ENCODE data around the gene PRSS48. TPM values are rescaled to one million over a fixed set of nuclear protein-coding genes. Genes with fewer than 3 reads are reported as not detected.

Gene PRSS48
- total and polyA plus RNA-seq, 8 donors = not detected

DNA sequence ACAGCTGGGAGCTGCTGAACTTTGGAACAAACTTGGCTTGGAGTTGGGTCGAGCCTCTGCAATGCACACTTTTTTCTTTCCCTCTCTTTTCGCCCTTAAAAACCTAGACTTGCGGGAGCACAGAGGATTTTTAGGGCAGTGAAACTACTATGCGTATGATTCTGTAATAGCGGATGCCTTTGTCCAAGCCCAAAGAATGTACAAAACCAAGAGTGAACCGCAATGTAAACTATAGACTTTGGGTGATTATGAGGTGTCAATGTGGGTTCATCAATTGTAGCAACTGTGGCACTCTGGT, 48.9 kb downstream of the PRSS48 start:
- TF ChIP-seq POLR2A (IDR thresholded peaks at IDR 0.05) (no peak), POLR2AphosphoS5 (IDR thresholded peaks at IDR 0.05) (no peak), EP300 (IDR thresholded peaks at IDR 0.05) (no peak)
- TF ChIP-seq, protein P1, sequence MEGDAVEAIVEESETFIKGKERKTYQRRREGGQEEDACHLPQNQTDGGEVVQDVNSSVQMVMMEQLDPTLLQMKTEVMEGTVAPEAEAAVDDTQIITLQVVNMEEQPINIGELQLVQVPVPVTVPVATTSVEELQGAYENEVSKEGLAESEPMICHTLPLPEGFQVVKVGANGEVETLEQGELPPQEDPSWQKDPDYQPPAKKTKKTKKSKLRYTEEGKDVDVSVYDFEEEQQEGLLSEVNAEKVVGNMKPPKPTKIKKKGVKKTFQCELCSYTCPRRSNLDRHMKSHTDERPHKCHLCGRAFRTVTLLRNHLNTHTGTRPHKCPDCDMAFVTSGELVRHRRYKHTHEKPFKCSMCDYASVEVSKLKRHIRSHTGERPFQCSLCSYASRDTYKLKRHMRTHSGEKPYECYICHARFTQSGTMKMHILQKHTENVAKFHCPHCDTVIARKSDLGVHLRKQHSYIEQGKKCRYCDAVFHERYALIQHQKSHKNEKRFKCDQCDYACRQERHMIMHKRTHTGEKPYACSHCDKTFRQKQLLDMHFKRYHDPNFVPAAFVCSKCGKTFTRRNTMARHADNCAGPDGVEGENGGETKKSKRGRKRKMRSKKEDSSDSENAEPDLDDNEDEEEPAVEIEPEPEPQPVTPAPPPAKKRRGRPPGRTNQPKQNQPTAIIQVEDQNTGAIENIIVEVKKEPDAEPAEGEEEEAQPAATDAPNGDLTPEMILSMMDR (IDR thresholded peaks at IDR 0.05) = no peak

DNA sequence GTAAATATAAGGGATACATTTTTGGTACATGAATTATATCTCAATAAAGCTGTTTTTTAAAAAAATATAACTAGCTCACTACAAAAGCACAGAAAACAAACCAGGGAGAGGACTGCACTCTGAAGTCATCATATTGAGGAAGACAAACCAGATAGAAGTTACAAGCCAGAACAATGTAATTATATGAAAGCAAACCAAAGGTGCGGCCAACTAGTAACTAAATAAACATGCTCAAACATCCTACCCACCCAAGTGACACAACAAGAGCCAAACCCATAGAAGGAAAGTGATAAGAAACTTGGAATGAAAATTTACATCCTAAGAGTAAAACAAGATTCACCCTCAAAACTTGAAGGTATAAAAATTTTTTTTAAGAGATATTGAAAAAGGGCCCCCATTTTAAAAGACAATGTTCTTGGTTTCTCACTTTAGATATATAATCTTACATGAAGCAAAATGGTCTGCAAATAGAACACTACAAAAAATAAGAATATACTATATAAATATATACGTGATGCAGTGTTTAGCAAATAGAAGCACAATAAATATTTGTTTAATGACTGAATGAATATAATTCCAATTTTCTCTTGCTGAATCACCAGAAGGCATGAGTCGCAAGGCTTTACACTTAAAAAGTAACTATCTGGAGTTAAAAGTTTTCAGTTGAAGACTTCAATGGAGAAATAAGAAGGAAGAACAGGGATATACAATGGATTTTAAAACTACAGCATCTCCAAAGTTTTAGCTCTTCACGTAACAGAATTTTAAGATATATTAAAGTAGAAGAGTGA, 52.5 kb downstream of the PRSS48 start:
- Histone ChIP-seq H3K9me3 (no peaks in the 10 kb centered on the region), H3K36me3 (no peaks in the 10 kb centered on the region), H3K27ac (peak overlapping the region in 1 of 5 donors; percentile 31), H3K4me1 (peaks cover 5 to 9% (median 7%) of the 10 kb centered on the region in 4 donors), H3K27me3 (peaks cover 0 to 13% (median 0%) of the 10 kb centered on the region in 3 donors), H3K4me3 (no peak overlapping the region)
- WGBS, 5 donors = 56 to 71% (median 69%) methylated on average over 4 of the region's 4 CpGs
- TF ChIP-seq, protein P1 (IDR thresholded peaks at IDR 0.05) = no peak
- TF ChIP-seq EP300 (IDR thresholded peaks at IDR 0.05) = no peak
- TF ChIP-seq POLR2A (IDR thresholded peaks at IDR 0.05) = no peak
- TF ChIP-seq POLR2AphosphoS5 (IDR thresholded peaks at IDR 0.05) = no peak
- DNase-seq = peak in 1 of 2 donors; percentile 46
- intact Hi-C loops (cut with DNase I; ENCODE audit: low total_unique reads) = no loop called here

More for the DNA sequence above, 48.9 kb downstream of the PRSS48 start:
- no peak for DNase-seq
- Histone ChIP-seq H3K4me1 (peaks cover 15 to 44% (median 30%) of the 10 kb centered on the region in 4 donors), H3K36me3 (no peaks in the 10 kb centered on the region), H3K4me3 (peak overlapping the region; percentile 67 to 81 (median 78)), H3K27ac (peak overlapping the region; percentile 86 to 97 (median 94)), H3K9me3 (no peaks in the 10 kb centered on the region), H3K27me3 (peaks cover 0 to 14% (median 0%) of the 10 kb centered on the region in 3 donors)
- intact Hi-C loops (cut with DNase I; ENCODE audit: low total_unique reads) = no loop called here
- WGBS, 5 donors = 41 to 63% (median 54%) methylated on average over 6 of the region's 6 CpGs

DNA sequence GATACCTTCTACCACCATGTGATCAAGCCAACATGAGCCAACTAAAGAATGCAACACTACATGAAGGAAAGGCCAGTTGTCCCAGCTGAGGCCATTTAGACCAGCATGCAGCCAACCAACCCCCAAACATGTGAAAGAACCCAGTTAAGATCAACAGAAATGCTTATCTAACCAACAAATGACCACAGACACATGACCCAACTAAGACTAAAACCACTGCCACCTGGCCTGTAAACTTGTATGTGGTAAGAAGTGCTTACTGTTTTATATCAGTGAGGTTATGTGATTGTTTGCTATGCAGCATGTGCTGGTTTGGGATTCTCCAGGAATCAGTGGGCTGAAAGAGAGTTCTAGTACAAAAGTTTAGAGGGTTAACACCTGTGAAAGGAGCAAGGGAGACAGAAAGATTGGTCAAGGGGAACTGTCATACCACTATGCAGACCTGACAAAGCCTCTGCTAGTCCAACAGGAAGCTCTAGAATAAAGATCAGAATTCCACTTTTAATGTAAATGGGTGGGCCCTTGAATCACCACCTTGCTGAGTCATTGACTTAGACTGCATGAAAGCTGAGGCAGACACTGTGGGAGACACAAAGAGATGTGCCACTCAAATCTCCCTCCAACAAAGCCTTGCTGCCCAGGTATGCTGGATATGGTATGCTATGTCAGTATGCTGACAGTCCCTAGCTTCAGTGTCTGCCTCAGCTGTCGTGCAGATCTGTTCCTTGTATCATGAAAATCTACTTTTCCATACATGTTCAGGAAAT, 54.5 kb downstream of the PRSS48 start:
- H3K36me3 ChIP-seq = no peaks in the 10 kb centered on the region
- intact Hi-C loops (cut with DNase I; ENCODE audit: low total_unique reads) = no loop called here
- no peak overlapping the region for H3K4me3 ChIP-seq
- H3K27ac ChIP-seq = peak overlapping the region in 3 of 5 donors; percentile 47 to 80 (median 51)
- 78 to 88% (median 87%) methylated on average over 1 of the region's 1 CpG for WGBS, 5 donors
- no peaks in the 10 kb centered on the region for H3K4me1 ChIP-seq
- no peaks in the 10 kb centered on the region for H3K9me3 ChIP-seq
- TF ChIP-seq, protein P1 (IDR thresholded peaks at IDR 0.05) = no peak
- no peak for TF ChIP-seq POLR2A (IDR thresholded peaks at IDR 0.05)
- TF ChIP-seq POLR2AphosphoS5 (IDR thresholded peaks at IDR 0.05) = no peak
- no peak for TF ChIP-seq EP300 (IDR thresholded peaks at IDR 0.05)
- peak in 1 of 2 donors; percentile 35 for DNase-seq
- no peaks in the 10 kb centered on the region for H3K27me3 ChIP-seq

DNA sequence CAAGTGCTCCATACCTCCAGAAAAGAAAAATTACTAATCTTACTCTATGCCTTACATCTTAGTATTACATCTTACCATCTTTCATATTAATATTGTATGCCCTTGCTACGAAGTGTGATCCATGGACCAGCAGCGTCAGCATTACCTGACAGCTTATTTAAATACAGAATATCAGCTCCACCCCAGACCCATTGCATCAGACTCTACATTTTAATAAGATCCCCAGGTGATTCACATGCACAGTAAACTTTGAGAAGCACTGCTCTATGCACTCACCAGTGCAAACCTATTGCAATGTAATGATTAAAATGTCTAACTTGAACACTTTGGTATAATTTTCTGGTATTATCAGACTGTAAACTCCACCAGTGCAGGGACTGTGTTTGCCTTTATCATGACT, 62.5 kb downstream of the PRSS48 start:
- H3K36me3 ChIP-seq = no peaks in the 10 kb centered on the region
- no peak for DNase-seq
- H3K9me3 ChIP-seq = no peaks in the 10 kb centered on the region
- intact Hi-C loops (cut with DNase I; ENCODE audit: low total_unique reads) = no loop called here
- H3K27ac ChIP-seq = no peak overlapping the region
- H3K4me1 ChIP-seq = peaks cover 0 to 8% (median 0%) of the 10 kb centered on the region in 4 donors
- TF ChIP-seq POLR2A (IDR thresholded peaks at IDR 0.05) (no peak), POLR2AphosphoS5 (IDR thresholded peaks at IDR 0.05) (no peak), EP300 (IDR thresholded peaks at IDR 0.05) (no peak)
- TF ChIP-seq, protein P1 (IDR thresholded peaks at IDR 0.05) = no peak
- H3K4me3 ChIP-seq = no peak overlapping the region
- H3K27me3 ChIP-seq = no peaks in the 10 kb centered on the region
- 37 to 69% (median 62%) methylated on average over 2 of the region's 2 CpGs for WGBS, 5 donors
